Measurements from ENCODE around the gene PROX2. TPM values are rescaled to one million over a fixed set of nuclear protein-coding genes. Genes with fewer than 3 reads are reported as not detected.

Gene PROX2
- total RNA-seq, 2 experiments from 2014 or later = 0.35 to 0.74 TPM

DNA sequence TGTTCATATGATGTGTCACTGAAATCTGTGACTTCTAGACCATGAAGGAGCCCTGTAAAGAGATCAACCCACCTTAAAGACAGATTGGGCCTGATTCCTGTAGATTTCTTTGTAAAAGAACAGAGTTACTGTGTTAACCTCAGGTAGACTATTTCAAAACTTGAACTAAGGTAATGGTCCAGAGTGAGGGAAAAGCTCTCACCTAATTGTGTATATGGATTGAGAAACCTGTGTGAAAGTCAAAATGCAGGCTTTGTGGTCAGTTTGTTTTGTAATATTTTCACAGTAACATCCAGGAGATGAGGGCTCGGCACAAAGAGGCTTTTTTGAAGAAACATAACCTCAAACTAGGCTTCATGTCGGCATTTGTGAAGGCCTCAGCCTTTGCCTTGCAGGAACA is 22.1 kb upstream of the PROX2 start:
- Histone ChIP-seq H3K4me2 (ENCODE audit: low read length) (no peak overlapping the region), H3K9me2 (ENCODE audit: insufficient read depth, low read length) (no peaks in the 10 kb centered on the region), H3K4me1 (ENCODE audit: insufficient read depth, low read length, poor library complexity, severe bottlenecking) (peaks cover 14% of the 10 kb centered on the region), H4K20me1 (ENCODE audit: insufficient read depth, low read length) (peaks cover 7% of the 10 kb centered on the region; the same call in 1 of the 2 replicates), H3K79me2 (ENCODE audit: insufficient read depth, low read depth, low read length) (no peaks in the 10 kb centered on the region), H3K9me3 (ENCODE audit: low read length) (no peaks in the 10 kb centered on the region), H3K4me3 (ENCODE audit: low read depth, low read length, poor library complexity, severe bottlenecking) (no peak overlapping the region), H3K27ac (ENCODE audit: low read depth, low read length, poor library complexity, severe bottlenecking) (no peak overlapping the region), H3K36me3 (ENCODE audit: insufficient read depth, low read length) (peaks cover 100% of the 10 kb centered on the region), H2AFZ (ENCODE audit: low read length) (no peak overlapping the region)
- DNase-seq (ENCODE audit: low spot score) = no peak
- no TSS peak for BruUV-seq (replicated peaks)
- ChIA-PET CTCF (ENCODE audit: unreplicated experiment) (no interaction called here), POLR2A (interaction anchor here (0.6 kb wide), 3 partner anchors 44 to 996 kb away, joined by 3 to 4 read pairs (median 4); no protein-coding TSS in a partner anchor)
- TF ChIP-seq EZH2phosphoT487 (IDR thresholded peaks at IDR 0.05; ENCODE audit: borderline replicate concordance, low read depth, low read length) (no peak), CTCF (conservative IDR thresholded peaks at IDR 0.05; ENCODE audit: low read length) (no peak)
- intact Hi-C loops (cut with micrococcal nuclease; ENCODE audit: unreplicated experiment) = no loop called here

- no peaks in the 10 kb centered on the region for H3K9me3 ChIP-seq (ENCODE audit: low read length)
- TF ChIP-seq CTCF (conservative IDR thresholded peaks at IDR 0.05; ENCODE audit: low read length) (no peak), EZH2phosphoT487 (IDR thresholded peaks at IDR 0.05; ENCODE audit: borderline replicate concordance, low read depth, low read length) (no peak)
- H3K27ac ChIP-seq (ENCODE audit: low read depth, low read length, poor library complexity, severe bottlenecking) = no peak overlapping the region
- no peak overlapping the region for H2AFZ ChIP-seq (ENCODE audit: low read length)
- POLR2A ChIA-PET = interaction anchor here (0.6 to 0.7 kb wide), 4 partner anchors 43 to 1304 kb away, joined by 3 to 4 read pairs (median 4); no protein-coding TSS in a partner anchor
- peaks cover 100% of the 10 kb centered on the region for H3K36me3 ChIP-seq (ENCODE audit: insufficient read depth, low read length)
- peaks cover 11% of the 10 kb centered on the region; the same call in 1 of the 2 replicates for H4K20me1 ChIP-seq (ENCODE audit: insufficient read depth, low read length)
- no peak for DNase-seq (ENCODE audit: low spot score)
- H3K4me1 ChIP-seq (ENCODE audit: insufficient read depth, low read length, poor library complexity, severe bottlenecking) = peaks cover 14% of the 10 kb centered on the region
- H3K4me2 ChIP-seq (ENCODE audit: low read length) = no peak overlapping the region
- CTCF ChIA-PET (ENCODE audit: unreplicated experiment) = interaction anchor here (0.5 kb wide), 2 partner anchors 14 to 19 kb away, joined by 3 to 16 read pairs; no protein-coding TSS in a partner anchor
- BruUV-seq (replicated peaks) = no TSS peak
- H3K9me2 ChIP-seq (ENCODE audit: insufficient read depth, low read length) = no peaks in the 10 kb centered on the region
- intact Hi-C loops (cut with micrococcal nuclease; ENCODE audit: unreplicated experiment) = no loop called here
- no peaks in the 10 kb centered on the region for H3K79me2 ChIP-seq (ENCODE audit: insufficient read depth, low read depth, low read length)
- no peak overlapping the region for H3K4me3 ChIP-seq (ENCODE audit: low read depth, low read length, poor library complexity, severe bottlenecking)
These were observed 21.7 kb upstream of the PROX2 start for GRCh38 chr14:74897642-74898041.

GRCh38 chr14:74896400-74896799 is 20.5 kb upstream of the PROX2 start:
- intact Hi-C loops (cut with micrococcal nuclease; ENCODE audit: unreplicated experiment) = no loop called here
- TF ChIP-seq EZH2phosphoT487 (IDR thresholded peaks at IDR 0.05; ENCODE audit: borderline replicate concordance, low read depth, low read length) (no peak), CTCF (conservative IDR thresholded peaks at IDR 0.05; ENCODE audit: low read length) (no peak)
- ChIA-PET POLR2A (interaction anchor here (0.7 kb wide), 1 partner anchor 24 kb away, joined by 4 read pairs; no protein-coding TSS in a partner anchor), CTCF (ENCODE audit: unreplicated experiment) (no interaction called here)
- Histone ChIP-seq H3K9me3 (ENCODE audit: low read length) (no peaks in the 10 kb centered on the region), H4K20me1 (ENCODE audit: insufficient read depth, low read length) (peaks cover 18% of the 10 kb centered on the region; the same call in 1 of the 2 replicates), H3K4me1 (ENCODE audit: insufficient read depth, low read length, poor library complexity, severe bottlenecking) (peaks cover 15% of the 10 kb centered on the region), H3K79me2 (ENCODE audit: insufficient read depth, low read depth, low read length) (no peaks in the 10 kb centered on the region), H3K27ac (ENCODE audit: low read depth, low read length, poor library complexity, severe bottlenecking) (no peak overlapping the region), H2AFZ (ENCODE audit: low read length) (no peak overlapping the region), H3K4me3 (ENCODE audit: low read depth, low read length, poor library complexity, severe bottlenecking) (no peak overlapping the region), H3K4me2 (ENCODE audit: low read length) (no peak overlapping the region), H3K36me3 (ENCODE audit: insufficient read depth, low read length) (peaks cover 100% of the 10 kb centered on the region), H3K9me2 (ENCODE audit: insufficient read depth, low read length) (no peaks in the 10 kb centered on the region)
- TSS peak; percentile 16 for BruUV-seq (replicated peaks)
- no peak for DNase-seq (ENCODE audit: low spot score)

Measured in OCI-LY7 (cell line).